Measurements from ENCODE around the gene DGKB. TPM values are rescaled to one million over a fixed set of nuclear protein-coding genes. Genes with fewer than 3 reads are reported as not detected.

Gene DGKB
- total RNA-seq, 1 experiment from 2014 or later, result not detected

DNA sequence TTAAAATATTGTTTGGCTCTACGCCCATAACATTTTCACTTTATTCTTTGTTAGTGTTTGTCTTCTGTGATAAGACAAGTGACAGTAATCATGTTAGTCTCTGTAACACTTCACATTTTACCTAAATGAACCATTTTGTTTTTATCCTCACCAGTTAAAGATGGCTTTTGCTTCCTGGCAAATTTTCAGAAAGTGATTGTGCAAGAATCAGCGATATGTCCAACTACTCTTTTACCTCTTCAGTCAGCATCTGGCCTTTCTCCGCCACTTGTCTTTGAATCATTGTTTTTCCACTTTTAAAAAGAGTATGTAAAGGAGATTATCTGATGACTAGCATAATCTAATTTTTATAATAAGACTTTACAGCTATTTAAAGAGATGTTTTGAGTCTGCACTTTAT, 3.5 kb downstream of the DGKB start:
- TF ChIP-seq, protein P1, sequence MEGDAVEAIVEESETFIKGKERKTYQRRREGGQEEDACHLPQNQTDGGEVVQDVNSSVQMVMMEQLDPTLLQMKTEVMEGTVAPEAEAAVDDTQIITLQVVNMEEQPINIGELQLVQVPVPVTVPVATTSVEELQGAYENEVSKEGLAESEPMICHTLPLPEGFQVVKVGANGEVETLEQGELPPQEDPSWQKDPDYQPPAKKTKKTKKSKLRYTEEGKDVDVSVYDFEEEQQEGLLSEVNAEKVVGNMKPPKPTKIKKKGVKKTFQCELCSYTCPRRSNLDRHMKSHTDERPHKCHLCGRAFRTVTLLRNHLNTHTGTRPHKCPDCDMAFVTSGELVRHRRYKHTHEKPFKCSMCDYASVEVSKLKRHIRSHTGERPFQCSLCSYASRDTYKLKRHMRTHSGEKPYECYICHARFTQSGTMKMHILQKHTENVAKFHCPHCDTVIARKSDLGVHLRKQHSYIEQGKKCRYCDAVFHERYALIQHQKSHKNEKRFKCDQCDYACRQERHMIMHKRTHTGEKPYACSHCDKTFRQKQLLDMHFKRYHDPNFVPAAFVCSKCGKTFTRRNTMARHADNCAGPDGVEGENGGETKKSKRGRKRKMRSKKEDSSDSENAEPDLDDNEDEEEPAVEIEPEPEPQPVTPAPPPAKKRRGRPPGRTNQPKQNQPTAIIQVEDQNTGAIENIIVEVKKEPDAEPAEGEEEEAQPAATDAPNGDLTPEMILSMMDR (IDR thresholded peaks at IDR 0.05; ENCODE audit: unreplicated experiment), result no peak
- Mint-ChIP-seq H3K9me3 (ENCODE audit: unreplicated experiment) (no peaks in the 10 kb centered on the region), H3K4me1 (ENCODE audit: insufficient read depth, unreplicated experiment) (no peaks in the 10 kb centered on the region), H3K27ac (ENCODE audit: low read depth, unreplicated experiment) (no peak overlapping the region), H3K4me3 (ENCODE audit: unreplicated experiment) (no peak overlapping the region), H3K36me3 (ENCODE audit: insufficient read depth, unreplicated experiment) (no peaks in the 10 kb centered on the region), H3K27me3 (ENCODE audit: insufficient read depth, unreplicated experiment) (peaks cover 13% of the 10 kb centered on the region)
- CTCF ChIA-PET, result interaction anchor here (0.6 kb wide), 1 partner anchor 101 kb away, joined by 3 read pairs; no protein-coding TSS in a partner anchor
- BruUV-seq (replicated peaks), result no TSS peak
- POLR2A ChIA-PET, result interaction anchor here (0.6 kb wide), 1 partner anchor 143 kb away, joined by 3 read pairs; no protein-coding TSS in a partner anchor
- DNase-seq (ENCODE audit: unreplicated experiment), result peak; percentile 9
- intact Hi-C loops (cut with micrococcal nuclease), result no loop called here

DNA sequence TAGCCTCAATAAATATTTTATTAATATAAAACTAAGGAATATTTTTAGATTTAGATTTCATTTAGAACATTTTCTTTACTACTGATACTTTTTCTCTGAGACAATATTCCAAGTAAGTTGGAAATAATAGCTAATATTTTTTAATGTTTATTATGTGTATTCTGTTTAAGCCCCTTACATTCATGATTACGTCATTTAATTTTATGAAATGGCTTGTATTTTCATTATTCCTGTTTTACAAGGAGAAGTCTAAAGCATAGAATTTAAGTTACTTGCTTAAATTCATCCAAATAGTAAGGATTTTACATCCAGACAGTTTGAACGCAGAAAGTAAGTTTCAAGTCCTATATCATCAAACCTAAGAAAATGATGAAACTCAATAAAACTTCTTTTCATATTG, 6.1 kb downstream of the DGKB start:
- intact Hi-C loops (cut with micrococcal nuclease), result no loop called here
- Mint-ChIP-seq H3K4me1 (ENCODE audit: insufficient read depth, unreplicated experiment) (no peaks in the 10 kb centered on the region), H3K36me3 (ENCODE audit: insufficient read depth, unreplicated experiment) (no peaks in the 10 kb centered on the region), H3K27ac (ENCODE audit: low read depth, unreplicated experiment) (no peak overlapping the region), H3K27me3 (ENCODE audit: insufficient read depth, unreplicated experiment) (peaks cover 38% of the 10 kb centered on the region), H3K9me3 (ENCODE audit: unreplicated experiment) (no peaks in the 10 kb centered on the region), H3K4me3 (ENCODE audit: unreplicated experiment) (no peak overlapping the region)
- no peak for DNase-seq (ENCODE audit: unreplicated experiment)
- POLR2A ChIA-PET, result no interaction called here
- BruUV-seq (replicated peaks), result no TSS peak
- CTCF ChIA-PET, result no interaction called here
- TF ChIP-seq, protein P1 (IDR thresholded peaks at IDR 0.05; ENCODE audit: unreplicated experiment), result no peak

DNA sequence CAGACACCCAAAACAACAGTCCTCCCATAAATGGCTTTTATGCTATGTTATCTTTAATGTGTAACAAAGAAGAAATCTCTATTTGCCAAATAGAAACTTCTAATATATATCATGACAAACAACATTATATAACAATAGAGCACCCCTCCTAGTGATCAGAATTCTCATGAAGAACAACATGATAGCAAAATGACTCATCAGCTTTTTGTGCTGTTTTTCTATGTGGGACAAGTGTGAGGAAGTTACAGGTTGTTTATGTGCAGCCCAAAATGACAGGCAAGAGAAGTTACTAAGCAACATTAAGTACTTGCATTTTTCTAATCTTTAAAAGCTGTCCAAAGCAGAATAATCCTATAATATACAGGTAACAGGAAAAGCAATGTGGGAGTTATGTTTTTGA, 7.7 kb downstream of the DGKB start:
- no peaks in the 10 kb centered on the region for H3K9me3 Mint-ChIP-seq (ENCODE audit: unreplicated experiment)
- CTCF ChIA-PET, result no interaction called here
- TF ChIP-seq, protein P1 (IDR thresholded peaks at IDR 0.05; ENCODE audit: unreplicated experiment), result no peak
- no TSS peak for BruUV-seq (replicated peaks)
- no peak overlapping the region for H3K4me3 Mint-ChIP-seq (ENCODE audit: unreplicated experiment)
- intact Hi-C loops (cut with micrococcal nuclease), result no loop called here
- no peak overlapping the region for H3K27ac Mint-ChIP-seq (ENCODE audit: low read depth, unreplicated experiment)
- H3K4me1 Mint-ChIP-seq (ENCODE audit: insufficient read depth, unreplicated experiment), result no peaks in the 10 kb centered on the region
- no peak for DNase-seq (ENCODE audit: unreplicated experiment)
- H3K36me3 Mint-ChIP-seq (ENCODE audit: insufficient read depth, unreplicated experiment), result no peaks in the 10 kb centered on the region
- H3K27me3 Mint-ChIP-seq (ENCODE audit: insufficient read depth, unreplicated experiment), result peaks cover 46% of the 10 kb centered on the region
- POLR2A ChIA-PET, result no interaction called here

DNA sequence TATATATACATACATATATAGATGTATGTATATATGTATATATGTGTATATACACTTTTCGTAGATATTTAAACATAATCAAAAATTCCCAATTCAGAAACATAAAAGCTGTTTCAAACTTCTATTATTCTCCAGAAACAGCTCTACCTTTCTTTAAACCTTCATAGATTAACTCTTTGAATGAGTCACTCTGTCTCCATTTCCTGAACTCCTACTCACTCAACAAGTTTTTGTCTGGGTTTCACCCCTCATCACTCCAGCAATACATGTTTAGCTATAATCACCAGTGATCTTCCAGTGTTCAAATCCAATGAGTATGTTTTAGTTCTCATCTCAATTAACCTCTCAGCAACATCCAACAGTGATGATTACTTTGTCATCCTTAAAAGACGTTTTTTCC, 9.6 kb downstream of the DGKB start:
- Mint-ChIP-seq H3K36me3 (ENCODE audit: insufficient read depth, unreplicated experiment) (no peaks in the 10 kb centered on the region), H3K9me3 (ENCODE audit: unreplicated experiment) (no peaks in the 10 kb centered on the region), H3K27me3 (ENCODE audit: insufficient read depth, unreplicated experiment) (peaks cover 46% of the 10 kb centered on the region), H3K4me1 (ENCODE audit: insufficient read depth, unreplicated experiment) (no peaks in the 10 kb centered on the region), H3K4me3 (ENCODE audit: unreplicated experiment) (no peak overlapping the region), H3K27ac (ENCODE audit: low read depth, unreplicated experiment) (no peak overlapping the region)
- intact Hi-C loops (cut with micrococcal nuclease), result no loop called here
- CTCF ChIA-PET, result interaction anchor here (0.6 kb wide), 1 partner anchor 10 kb away, joined by 3 read pairs; the partner anchor contains the start of gene DGKB
- no peak for DNase-seq (ENCODE audit: unreplicated experiment)
- POLR2A ChIA-PET, result no interaction called here
- TF ChIP-seq, protein P1 (IDR thresholded peaks at IDR 0.05; ENCODE audit: unreplicated experiment), result no peak
- no TSS peak for BruUV-seq (replicated peaks)

Data from MCF 10A (cell line).